SK-N-SH (cell line): Measurements from ENCODE around the gene GLYATL1B. TPM values are rescaled to one million over a fixed set of nuclear protein-coding genes. Genes with fewer than 3 reads are reported as not detected.

Experiments used
- CTCF ChIA-PET: fragments of 300-600, 350-600 bp; formaldehyde crosslinking; extraction: SDS; loops from one replicate; lab custom pipeline; 2021; lab: Yijun Ruan, JAX
- POLR2A ChIA-PET: fragments of 350-600 bp; sonication (Branson Sonifier 250); formaldehyde crosslinking; extraction: SDS; loops from one replicate; lab custom pipeline; 2020; ENCODE audit warnings: antibody characterized with exemption, inconsistent platforms; lab: Yijun Ruan, JAX
- DNase-seq: peaks from one replicate; pipeline ENCODE4 v3.0.0; 2012
- H2AFZ ChIP-seq: fragments of 200-600 bp; sonication (generic); 2 replicates; pipeline ENCODE4 v1.8.1; 2016; ENCODE audit warnings: antibody characterized with exemption, mild to moderate bottlenecking, low read depth
- H3F3A ChIP-seq: fragments of 200-600 bp; sonication (generic); replicated peaks from 2 replicates; pipeline ENCODE3; 2016; ENCODE audit warnings: antibody characterized with exemption, mild to moderate bottlenecking; ENCODE audit not compliant: insufficient read depth
- H3K27ac ChIP-seq, 2 experiments: fragments of 200-500 bp in 1 of 2; fragments of 200-600 bp in 1 of 2; sonication (Bioruptor generic) in 1 of 2; sonication (generic), shearing (Covaris generic) in 1 of 2; 2 replicates each; pipeline versions ENCODE4 v1.5.1 to v1.6.1; 2014 to 2016; ENCODE audit warnings: low read depth in 2 of 2, inconsistent platforms in 1 of 2, low read length in 1 of 2, mild to moderate bottlenecking in 1 of 2, mixed read lengths in 1 of 2
- H3K27me3 ChIP-seq: fragments of 200-600 bp; sonication (generic), shearing (Covaris generic); 2 replicates; pipeline ENCODE4 v1.6.1; 2016; ENCODE audit warnings: mixed run types; ENCODE audit not compliant: insufficient read depth
- H3K36me3 ChIP-seq, 2 experiments: fragments of 200-500 bp in 1 of 2; fragments of 200-600 bp in 1 of 2; sonication (Bioruptor generic) in 1 of 2; sonication (generic) in 1 of 2; replicated peaks in 1 of 2; 2 replicates each; pipeline versions ENCODE3 to v1.5.1; 2014 to 2016; ENCODE audit warnings: low read length in 1 of 2, mild to moderate bottlenecking in 1 of 2; ENCODE audit not compliant: insufficient read depth in 2 of 2, control insufficient read depth in 1 of 2
- H3K4me1 ChIP-seq, 2 experiments: fragments of 200-500 bp in 1 of 2; fragments of 200-600 bp in 1 of 2; sonication (Bioruptor generic) in 1 of 2; sonication (generic), shearing (Covaris generic) in 1 of 2; 2 replicates each; pipeline versions ENCODE4 v1.5.1 to v1.6.1; 2014 to 2016; ENCODE audit warnings: low read depth in 1 of 2, low read length in 1 of 2, mixed run types in 1 of 2; ENCODE audit not compliant: insufficient read depth in 2 of 2, control insufficient read depth in 1 of 2
- H3K4me2 ChIP-seq: fragments of 200-600 bp; sonication (generic), shearing (Covaris generic); 2 replicates; pipeline ENCODE4 v1.6.1; 2017; ENCODE audit warnings: mixed run types
- H3K4me3 ChIP-seq, 2 experiments: fragments of 200-500 bp in 1 of 2; fragments of 200-600 bp in 1 of 2; sonication (Bioruptor generic) in 1 of 2; sonication (generic), shearing (Covaris generic) in 1 of 2; 2 replicates each; pipeline versions ENCODE4 v1.5.1 to v1.8.1; 2014 to 2016; ENCODE audit warnings: low read depth in 2 of 2, inconsistent platforms in 1 of 2, low read length in 1 of 2, mild to moderate bottlenecking in 1 of 2, mixed read lengths in 1 of 2, moderate library complexity in 1 of 2
- H3K79me2 ChIP-seq: fragments of 200-600 bp; sonication (generic); 2 replicates; pipeline ENCODE4 v1.8.1; 2017; ENCODE audit warnings: mild to moderate bottlenecking; ENCODE audit not compliant: insufficient read depth
- H3K9ac ChIP-seq: fragments of 200-600 bp; sonication (generic); 2 replicates; pipeline ENCODE4 v1.6.1; 2017; ENCODE audit warnings: mixed run types
- H3K9me2 ChIP-seq: fragments of 200-600 bp; sonication (generic); 2 replicates; pipeline ENCODE4 v1.6.1; 2017; ENCODE audit warnings: mixed run types
- H3K9me3 ChIP-seq: fragments of 200-600 bp; sonication (generic); 2 replicates; pipeline ENCODE4 v1.6.1; 2017; ENCODE audit warnings: mixed run types, mild to moderate bottlenecking, moderate library complexity
- H4K20me1 ChIP-seq: fragments of 200-600 bp; sonication (generic); 2 replicates; pipeline ENCODE4 v1.6.1; 2017; ENCODE audit warnings: mild to moderate bottlenecking, mixed run types; ENCODE audit not compliant: insufficient read depth
- ELF1 ChIP-seq: IDR thresholded peaks from 2 replicates; pipeline ENCODE4 v1.4.0; 2012
- EZH2phosphoT487 ChIP-seq: fragments of 200-600 bp; sonication (generic); IDR thresholded peaks from 2 replicates; pipeline ENCODE4 v1.6.1; 2017; ENCODE audit warnings: low read depth, mixed run types, mild to moderate bottlenecking, antibody characterized with exemption, moderate library complexity, borderline replicate concordance
- FOXJ3 ChIP-seq: sonication (generic); formaldehyde crosslinking; IDR thresholded peaks from 2 replicates; pipeline ENCODE4 v1.5.1; 2020; ENCODE audit warnings: mild to moderate bottlenecking, missing genetic modification reagents
- FOXM1 ChIP-seq: IDR thresholded peaks from 2 replicates; pipeline ENCODE4 v1.4.0; 2012; ENCODE audit warnings: low read depth, mild to moderate bottlenecking
- GATA2 ChIP-seq: sonication (generic); formaldehyde crosslinking; IDR thresholded peaks from 2 replicates; pipeline ENCODE4 v1.5.0; 2020; ENCODE audit warnings: mild to moderate bottlenecking, missing genetic modification reagents
- POLR2AphosphoS5 ChIP-seq: IDR thresholded peaks from 2 replicates; pipeline ENCODE4 v1.6.1; 2012; ENCODE audit warnings: low read depth, low read length
- RAD21 ChIP-seq: IDR thresholded peaks from 2 replicates; pipeline ENCODE4 v1.6.1; 2012; ENCODE audit warnings: mild to moderate bottlenecking, low read length
- RCOR1 ChIP-seq: fragments of 150-350 bp; IDR thresholded peaks from 2 replicates; pipeline ENCODE4 v1.6.1; 2017; ENCODE audit warnings: antibody characterized with exemption, low read length
- RXRA ChIP-seq: IDR thresholded peaks from 2 replicates; pipeline ENCODE4 v1.4.0; 2012; ENCODE audit warnings: low read depth, mild to moderate bottlenecking, borderline replicate concordance
- SIN3A ChIP-seq: IDR thresholded peaks from 2 replicates; pipeline ENCODE4 v1.6.1; 2012; ENCODE audit warnings: low read depth, mild to moderate bottlenecking, low read length, moderate library complexity, borderline replicate concordance
- SMC3 ChIP-seq: IDR thresholded peaks from 2 replicates; pipeline ENCODE4 v1.6.1; 2012; ENCODE audit warnings: low read depth, low read length, improper control_type of control experiment
- YY1 ChIP-seq: IDR thresholded peaks from 2 replicates; pipeline ENCODE4 v1.4.0; 2012; ENCODE audit warnings: low read depth, mild to moderate bottlenecking
- WGBS: methylation state at CpG from one replicate; pipeline ENCODE4 v1.1.6; 2017; ENCODE audit warnings: low lambda C conversion rate; 5-methylcytosine and 5-hydroxymethylcytosine counted together
- polyA plus RNA-seq, 3 experiments: library from polyadenylated mRNA; depleted of rRNA; stranded (reverse); fragments of >200 nt; gene quantifications; 2 replicates each; pipeline ENCODE4 v1.2.3, GENCODE V29; 2012
- TF ChIP-seq, protein P1 (sequence below): IDR thresholded peaks from 2 replicates; pipeline ENCODE4 v1.4.0; 2012; ENCODE audit warnings: low read depth
- TF ChIP-seq, protein P2 (sequence below): fragments of 200-600 bp; sonication (generic); IDR thresholded peaks from 2 replicates; pipeline ENCODE4 v1.6.1; 2017; ENCODE audit warnings: antibody characterized with exemption, mild to moderate bottlenecking, moderate library complexity
- TF ChIP-seq, protein P3 (sequence below): IDR thresholded peaks from 2 replicates; pipeline ENCODE4 v1.4.0; 2012; ENCODE audit warnings: low read depth, borderline replicate concordance
- TF ChIP-seq, protein P4 (sequence below): IDR thresholded peaks from 2 replicates; pipeline ENCODE4 v1.6.1; 2012; ENCODE audit warnings: mild to moderate bottlenecking, low read depth, low read length, moderate library complexity

The GLYATL1B gene
- polyA plus RNA-seq, 1 of the 3 experiments (the other 2 are of a cell fraction), result not detected

DNA sequence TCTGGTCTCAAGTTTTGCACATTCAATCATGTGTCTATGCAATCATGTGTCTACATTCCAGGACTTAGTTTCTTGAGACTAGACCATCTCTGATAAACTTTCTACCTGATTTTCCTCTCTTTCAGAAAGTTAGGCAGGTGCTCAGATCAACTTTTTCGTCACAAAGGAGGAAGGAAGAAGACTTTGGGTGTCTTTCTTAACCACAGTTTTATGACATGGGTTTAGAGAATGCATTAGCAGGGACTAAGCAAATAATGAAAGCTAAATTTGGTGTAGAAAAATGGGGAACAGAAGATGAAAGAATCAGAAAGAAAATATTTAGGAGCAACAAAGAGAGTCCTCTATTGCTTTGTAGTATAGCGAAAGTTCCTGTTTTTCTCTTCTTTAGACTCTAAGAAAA, 7.7 kb upstream of the GLYATL1B start:
- no peaks in the 10 kb centered on the region for H3K36me3 ChIP-seq
- DNase-seq, result no peak
- no peaks in the 10 kb centered on the region; the same call in 1 of the 2 replicates for H3K27me3 ChIP-seq
- no peaks in the 10 kb centered on the region for H3K9me3 ChIP-seq
- WGBS, result 4% methylated on average over 2 of the region's 2 CpGs
- ChIA-PET CTCF (interaction anchor here (1.1 to 2.7 kb wide), 4 partner anchors 19 to 57 kb away, joined by 3 to 12 read pairs (median 4); no protein-coding TSS in a partner anchor), POLR2A (no interaction called here)
- no peak for TF ChIP-seq RCOR1
- no peak for TF ChIP-seq FOXJ3 (CRISPR knock-in tag)
- TF ChIP-seq POLR2AphosphoS5, result no peak
- TF ChIP-seq, protein P1, sequence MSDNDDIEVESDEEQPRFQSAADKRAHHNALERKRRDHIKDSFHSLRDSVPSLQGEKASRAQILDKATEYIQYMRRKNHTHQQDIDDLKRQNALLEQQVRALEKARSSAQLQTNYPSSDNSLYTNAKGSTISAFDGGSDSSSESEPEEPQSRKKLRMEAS, result no peak
- TF ChIP-seq RAD21, result no peak
- TF ChIP-seq, protein P2, sequence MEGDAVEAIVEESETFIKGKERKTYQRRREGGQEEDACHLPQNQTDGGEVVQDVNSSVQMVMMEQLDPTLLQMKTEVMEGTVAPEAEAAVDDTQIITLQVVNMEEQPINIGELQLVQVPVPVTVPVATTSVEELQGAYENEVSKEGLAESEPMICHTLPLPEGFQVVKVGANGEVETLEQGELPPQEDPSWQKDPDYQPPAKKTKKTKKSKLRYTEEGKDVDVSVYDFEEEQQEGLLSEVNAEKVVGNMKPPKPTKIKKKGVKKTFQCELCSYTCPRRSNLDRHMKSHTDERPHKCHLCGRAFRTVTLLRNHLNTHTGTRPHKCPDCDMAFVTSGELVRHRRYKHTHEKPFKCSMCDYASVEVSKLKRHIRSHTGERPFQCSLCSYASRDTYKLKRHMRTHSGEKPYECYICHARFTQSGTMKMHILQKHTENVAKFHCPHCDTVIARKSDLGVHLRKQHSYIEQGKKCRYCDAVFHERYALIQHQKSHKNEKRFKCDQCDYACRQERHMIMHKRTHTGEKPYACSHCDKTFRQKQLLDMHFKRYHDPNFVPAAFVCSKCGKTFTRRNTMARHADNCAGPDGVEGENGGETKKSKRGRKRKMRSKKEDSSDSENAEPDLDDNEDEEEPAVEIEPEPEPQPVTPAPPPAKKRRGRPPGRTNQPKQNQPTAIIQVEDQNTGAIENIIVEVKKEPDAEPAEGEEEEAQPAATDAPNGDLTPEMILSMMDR, result no peak
- no peak for TF ChIP-seq FOXM1
- no peak for TF ChIP-seq YY1
- no peak for TF ChIP-seq SMC3
- no peak for TF ChIP-seq SIN3A
- TF ChIP-seq, protein P3, sequence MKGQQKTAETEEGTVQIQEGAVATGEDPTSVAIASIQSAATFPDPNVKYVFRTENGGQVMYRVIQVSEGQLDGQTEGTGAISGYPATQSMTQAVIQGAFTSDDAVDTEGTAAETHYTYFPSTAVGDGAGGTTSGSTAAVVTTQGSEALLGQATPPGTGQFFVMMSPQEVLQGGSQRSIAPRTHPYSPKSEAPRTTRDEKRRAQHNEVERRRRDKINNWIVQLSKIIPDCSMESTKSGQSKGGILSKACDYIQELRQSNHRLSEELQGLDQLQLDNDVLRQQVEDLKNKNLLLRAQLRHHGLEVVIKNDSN, result no peak
- no peak for TF ChIP-seq ELF1
- TF ChIP-seq, protein P4, sequence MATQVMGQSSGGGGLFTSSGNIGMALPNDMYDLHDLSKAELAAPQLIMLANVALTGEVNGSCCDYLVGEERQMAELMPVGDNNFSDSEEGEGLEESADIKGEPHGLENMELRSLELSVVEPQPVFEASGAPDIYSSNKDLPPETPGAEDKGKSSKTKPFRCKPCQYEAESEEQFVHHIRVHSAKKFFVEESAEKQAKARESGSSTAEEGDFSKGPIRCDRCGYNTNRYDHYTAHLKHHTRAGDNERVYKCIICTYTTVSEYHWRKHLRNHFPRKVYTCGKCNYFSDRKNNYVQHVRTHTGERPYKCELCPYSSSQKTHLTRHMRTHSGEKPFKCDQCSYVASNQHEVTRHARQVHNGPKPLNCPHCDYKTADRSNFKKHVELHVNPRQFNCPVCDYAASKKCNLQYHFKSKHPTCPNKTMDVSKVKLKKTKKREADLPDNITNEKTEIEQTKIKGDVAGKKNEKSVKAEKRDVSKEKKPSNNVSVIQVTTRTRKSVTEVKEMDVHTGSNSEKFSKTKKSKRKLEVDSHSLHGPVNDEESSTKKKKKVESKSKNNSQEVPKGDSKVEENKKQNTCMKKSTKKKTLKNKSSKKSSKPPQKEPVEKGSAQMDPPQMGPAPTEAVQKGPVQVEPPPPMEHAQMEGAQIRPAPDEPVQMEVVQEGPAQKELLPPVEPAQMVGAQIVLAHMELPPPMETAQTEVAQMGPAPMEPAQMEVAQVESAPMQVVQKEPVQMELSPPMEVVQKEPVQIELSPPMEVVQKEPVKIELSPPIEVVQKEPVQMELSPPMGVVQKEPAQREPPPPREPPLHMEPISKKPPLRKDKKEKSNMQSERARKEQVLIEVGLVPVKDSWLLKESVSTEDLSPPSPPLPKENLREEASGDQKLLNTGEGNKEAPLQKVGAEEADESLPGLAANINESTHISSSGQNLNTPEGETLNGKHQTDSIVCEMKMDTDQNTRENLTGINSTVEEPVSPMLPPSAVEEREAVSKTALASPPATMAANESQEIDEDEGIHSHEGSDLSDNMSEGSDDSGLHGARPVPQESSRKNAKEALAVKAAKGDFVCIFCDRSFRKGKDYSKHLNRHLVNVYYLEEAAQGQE, result no peak
- no peak for TF ChIP-seq GATA2 (CRISPR knock-in tag)
- no peak for TF ChIP-seq RXRA
- TF ChIP-seq EZH2phosphoT487, result no peak
- no peaks in the 10 kb centered on the region for H3K79me2 ChIP-seq
- H3K9ac ChIP-seq, result no peak overlapping the region
- H2AFZ ChIP-seq, result no peak overlapping the region
- H3K4me3 ChIP-seq, result no peak overlapping the region
- H4K20me1 ChIP-seq, result no peaks in the 10 kb centered on the region
- H3K9me2 ChIP-seq, result no peaks in the 10 kb centered on the region
- no peak overlapping the region for H3K4me2 ChIP-seq
- H3K27ac ChIP-seq, result no peak overlapping the region
- H3K4me1 ChIP-seq, result no peaks in the 10 kb centered on the region
- H3F3A ChIP-seq, result no peaks in the 10 kb centered on the region
